HG03558 (cell line): ENCODE data around the gene ZNF619.

Experiments used
- ATAC-seq: cut with Tn5 transposase; IDR thresholded peaks from one replicate; pipeline ENCODE4 v1.9.1; 2021; ENCODE audit warnings: moderate number of reproducible peaks; ENCODE audit not compliant: unreplicated experiment; ENCODE audit errors: extremely low read depth

Gene ZNF619

GRCh38 chr3:40464339-40465110 is 12.4 kb upstream of the ZNF619 start:
- no peak for ATAC-seq

GRCh38 chr3:40465111-40465407 is 11.9 kb upstream of the ZNF619 start:
- ATAC-seq: no peak

GRCh38 chr3:40465456-40465855 is 11.5 kb upstream of the ZNF619 start:
- ATAC-seq: no peak

GRCh38 chr3:40468018-40468417 is 8.9 kb upstream of the ZNF619 start:
- ATAC-seq: no peak

- no peak for ATAC-seq
Measured at GRCh38 chr3:40470701-40471100, 6.2 kb upstream of the ZNF619 start.

GRCh38 chr3:40477666-40478065 is 744 bp downstream of the ZNF619 start:
- no peak for ATAC-seq

GRCh38 chr3:40487172-40487571 is 10.2 kb downstream of the ZNF619 start:
- ATAC-seq: no peak

GRCh38 chr3:40490916-40491315 is 14.0 kb downstream of the ZNF619 start:
- ATAC-seq: no peak

- ATAC-seq: no peak
Measured at GRCh38 chr3:40494698-40495097, 17.8 kb downstream of the ZNF619 start.

GRCh38 chr3:40497288-40497687 is 20.4 kb downstream of the ZNF619 start:
- no peak for ATAC-seq

GRCh38 chr3:40499952-40500351 is 23.0 kb downstream of the ZNF619 start:
- ATAC-seq: no peak

GRCh38 chr3:40502034-40502433 is 25.1 kb downstream of the ZNF619 start:
- ATAC-seq: no peak

GRCh38 chr3:40504636-40505430 is 27.9 kb downstream of the ZNF619 start:
- ATAC-seq: no peak

GRCh38 chr3:40505599-40506462 is 28.9 kb downstream of the ZNF619 start, which contains the start of gene ZNF620:
Gene ZNF620 (plus strand): TSS chr3:40506039. CDS start chr3:40506353, 314 bp downstream.
- ATAC-seq: no peak

GRCh38 chr3:40511031-40511718 is 34.3 kb downstream of the ZNF619 start:
- ATAC-seq: no peak

GRCh38 chr3:40516201-40516600 is 39.3 kb downstream of the ZNF619 start:
- ATAC-seq: no peak

GRCh38 chr3:40518067-40518466 is 41.1 kb downstream of the ZNF619 start:
- no peak for ATAC-seq

- ATAC-seq: no peak
Measured at GRCh38 chr3:40518848-40519247, 41.9 kb downstream of the ZNF619 start.

- no peak for ATAC-seq
Measured at GRCh38 chr3:40521254-40521653, 44.3 kb downstream of the ZNF619 start.

GRCh38 chr3:40523781-40524180 is 46.9 kb downstream of the ZNF619 start:
- no peak for ATAC-seq
